Activated effector memory CD4-positive, alpha-beta T cell treated with anti-CD3 and anti-CD28 coated beads, Interleukin-2, amount 50 U/mL, for 16 hours (primary cell): Measurements from ENCODE around the gene COX7A2.

ENCODE experiments used
- DNase-seq: peaks from one replicate; pipeline ENCODE4 v3.0.0-alpha.2; 2020

COX7A2 gene

GRCh38 chr6:75219263-75219662 lies 24.3 kb downstream of the COX7A2 start:
- DNase-seq = no peak

- DNase-seq = no peak
These were observed 26.4 kb downstream of the COX7A2 start for GRCh38 chr6:75217193-75217592.

- DNase-seq = no peak
These were observed 28.3 kb downstream of the COX7A2 start for GRCh38 chr6:75215291-75215690.

DNA sequence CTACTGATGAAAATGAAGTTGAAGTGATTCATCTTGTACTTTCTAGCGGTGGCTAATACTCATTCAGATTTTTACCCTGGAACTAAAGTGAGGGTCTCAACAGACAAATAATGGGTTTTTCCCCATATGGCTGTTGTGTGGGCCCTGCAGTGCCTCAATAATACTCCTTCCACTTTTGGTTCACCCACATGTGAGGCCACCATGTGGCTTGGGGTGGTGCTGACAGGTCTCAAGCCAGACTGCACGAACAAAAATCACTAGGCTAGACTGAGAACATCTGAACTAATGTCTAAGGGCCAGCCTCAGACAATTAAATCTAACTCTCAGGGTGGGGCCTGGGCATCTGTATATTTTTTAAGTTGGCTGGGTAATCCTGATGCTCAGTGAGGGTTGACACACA lies 29.9 kb downstream of the COX7A2 start:
- DNase-seq = no peak

- no peak for DNase-seq
These were observed 30.5 kb downstream of the COX7A2 start for GRCh38 chr6:75213112-75213511.

DNA sequence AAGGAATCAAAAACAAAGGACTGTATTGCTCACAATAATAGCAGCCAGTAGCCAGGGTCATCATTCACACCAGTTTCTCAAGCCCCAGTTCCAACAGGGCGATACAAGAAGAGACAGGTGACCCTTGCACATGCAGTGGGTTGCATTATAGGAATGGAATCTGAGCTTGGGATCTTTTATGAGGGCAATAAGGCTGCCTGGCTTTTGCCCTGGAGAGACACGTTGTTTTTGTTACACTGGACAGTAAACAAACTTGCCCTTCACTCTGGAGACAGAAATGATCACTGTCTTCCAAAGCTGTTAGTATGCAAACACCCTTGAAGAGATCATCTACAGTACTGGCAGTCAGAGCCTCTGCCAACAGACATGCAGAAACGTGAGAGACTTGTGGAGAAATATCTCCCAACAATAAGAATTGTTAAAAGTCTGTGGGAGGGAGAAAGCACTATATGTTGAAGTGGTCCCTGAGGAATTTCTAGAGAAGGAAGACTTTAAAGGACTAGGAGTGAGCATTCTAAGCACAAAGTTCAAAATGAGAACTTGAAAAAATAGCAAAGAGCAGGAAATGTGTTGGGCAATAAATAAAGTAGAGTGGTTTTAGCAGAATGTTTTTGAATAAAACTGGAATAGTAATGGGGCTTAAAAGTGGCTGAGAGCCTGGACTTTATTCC lies 31.5 kb downstream of the COX7A2 start:
- DNase-seq = no peak

DNA sequence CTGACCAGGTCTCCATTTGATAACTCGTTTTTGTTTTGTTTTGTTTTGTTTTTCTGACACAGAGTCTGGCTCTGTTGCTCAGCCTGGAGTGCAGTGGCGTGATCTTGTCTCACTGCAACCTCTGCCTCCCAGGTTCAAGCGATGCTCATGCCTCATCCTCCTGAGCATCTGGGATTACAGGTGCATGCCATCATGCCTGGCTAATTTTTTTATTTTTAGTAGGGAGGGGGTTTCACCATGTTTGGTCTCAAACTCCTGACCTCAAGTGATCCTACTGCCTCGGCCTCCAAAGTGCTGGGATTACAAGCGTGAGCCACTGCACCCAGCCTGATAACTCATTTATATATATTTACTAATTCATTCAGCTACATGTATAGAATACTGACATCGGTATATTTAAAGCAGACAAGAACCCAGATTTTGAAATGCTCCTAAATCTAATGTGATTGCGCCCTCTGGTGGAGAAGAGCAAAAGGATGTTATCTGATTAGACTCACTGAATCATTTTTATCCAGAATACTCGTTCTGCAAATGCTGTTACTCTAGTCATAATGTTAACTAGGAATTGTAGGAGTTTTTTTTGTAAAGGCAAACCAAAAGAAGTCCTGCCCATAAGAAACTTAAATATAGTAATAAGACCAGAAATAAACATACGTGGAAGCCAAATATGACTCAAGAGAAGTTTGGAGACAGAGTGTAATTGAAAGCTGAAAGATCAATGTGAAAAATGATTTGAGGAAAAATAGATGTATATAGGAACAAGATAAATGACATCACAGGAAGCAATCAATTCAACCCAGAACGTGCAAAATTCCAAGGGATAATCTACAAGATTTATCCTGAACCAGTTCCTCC lies 32.5 kb downstream of the COX7A2 start:
- no peak for DNase-seq

GRCh38 chr6:75209184-75209723 lies 34.3 kb downstream of the COX7A2 start:
- DNase-seq = no peak

DNA sequence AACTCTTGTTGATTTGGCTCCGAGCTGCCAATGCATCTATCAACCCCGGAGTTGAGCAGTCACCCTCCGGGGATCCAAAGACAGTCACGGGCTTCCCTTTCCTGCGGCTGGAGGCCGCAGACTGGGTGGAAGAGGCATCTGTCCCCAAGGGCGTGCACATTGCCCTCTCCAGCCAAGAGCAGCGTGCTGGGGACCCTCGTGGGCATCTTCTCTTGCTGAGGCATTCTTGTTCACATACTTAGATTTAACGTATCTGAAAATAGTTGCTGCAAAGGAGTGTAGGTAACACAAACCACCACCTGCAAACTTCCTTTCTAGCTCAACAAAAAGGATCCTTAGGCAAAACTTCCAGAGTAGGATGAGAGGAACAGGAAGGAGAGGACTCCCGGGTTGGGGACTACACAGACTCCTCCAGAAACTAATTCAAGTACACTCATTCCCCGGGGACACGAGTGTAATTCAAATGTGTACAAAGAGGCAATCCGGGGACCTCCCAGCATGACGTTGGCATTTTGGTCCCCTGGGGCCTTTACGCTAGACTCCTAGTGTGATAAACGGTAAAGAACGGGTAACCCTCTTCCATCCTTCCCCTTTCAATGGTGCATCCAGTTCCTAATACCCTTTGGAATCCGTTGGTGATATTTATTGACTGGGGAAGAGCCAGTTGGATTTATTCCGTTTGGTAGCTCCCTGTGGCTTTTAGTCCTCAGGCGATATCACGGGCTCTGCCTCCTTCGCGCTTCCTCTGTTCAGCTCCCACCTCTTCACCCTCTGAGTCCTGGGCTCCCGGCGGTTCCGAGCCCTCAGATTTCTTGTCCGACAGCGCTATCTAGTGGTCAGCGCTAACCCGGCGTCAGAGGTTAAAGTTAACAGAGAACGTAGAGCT lies 35.1 kb downstream of the COX7A2 start:
- DNase-seq = peak; percentile 92

GRCh38 chr6:75206576-75207342 lies 36.8 kb downstream of the COX7A2 start:
- DNase-seq = no peak

DNA sequence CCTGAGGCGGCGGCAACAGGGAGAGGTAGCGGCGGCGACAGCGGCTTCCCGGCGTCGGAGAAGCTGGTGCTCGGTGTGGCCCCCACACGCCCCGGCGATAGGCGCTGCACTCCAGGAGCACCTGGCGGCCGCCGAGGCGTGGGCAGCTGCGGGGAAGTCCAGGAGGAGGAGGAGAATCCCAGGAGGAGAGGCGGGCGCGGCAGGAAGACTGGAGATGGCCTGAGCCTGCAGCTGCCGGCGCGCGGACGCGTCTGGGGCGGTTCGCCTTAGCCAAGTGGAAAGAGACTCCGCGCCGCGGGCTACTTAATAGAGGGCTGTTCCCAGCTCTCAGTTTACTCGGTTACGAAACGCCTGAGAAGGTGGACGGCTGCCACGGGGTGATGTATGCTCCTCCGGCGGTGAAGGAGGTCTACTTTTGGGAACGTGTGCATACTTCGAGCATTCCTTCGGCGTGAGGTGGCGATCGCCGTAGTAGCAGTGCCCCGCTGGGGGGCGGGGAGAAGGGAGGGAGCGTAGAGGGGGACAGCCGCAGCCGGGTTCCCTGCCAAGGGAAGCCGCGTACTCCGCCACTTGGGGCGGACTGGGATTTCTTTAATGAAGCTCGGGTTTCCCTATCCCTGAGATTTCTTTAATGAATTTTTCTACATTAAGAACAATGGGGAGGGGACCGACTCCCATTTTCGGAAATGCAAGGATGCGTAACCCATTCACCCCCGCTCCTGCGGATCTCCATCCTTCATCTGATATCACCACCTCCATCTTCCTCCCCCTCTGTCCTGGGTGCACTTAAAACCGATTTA lies 37.6 kb downstream of the COX7A2 start, which contains the start of gene COL12A1:
Gene COL12A1, minus strand, starts transcription at position 278 of the 800 bp plus-strand sequence. CDS start 3,261 bp downstream, outside the sequence.
- no peak for DNase-seq

- no peak for DNase-seq
These were observed 38.4 kb downstream of the COX7A2 start for GRCh38 chr6:75204959-75205775.

- peak; percentile 66 for DNase-seq
These were observed 39.2 kb downstream of the COX7A2 start for GRCh38 chr6:75204217-75204958.

DNA sequence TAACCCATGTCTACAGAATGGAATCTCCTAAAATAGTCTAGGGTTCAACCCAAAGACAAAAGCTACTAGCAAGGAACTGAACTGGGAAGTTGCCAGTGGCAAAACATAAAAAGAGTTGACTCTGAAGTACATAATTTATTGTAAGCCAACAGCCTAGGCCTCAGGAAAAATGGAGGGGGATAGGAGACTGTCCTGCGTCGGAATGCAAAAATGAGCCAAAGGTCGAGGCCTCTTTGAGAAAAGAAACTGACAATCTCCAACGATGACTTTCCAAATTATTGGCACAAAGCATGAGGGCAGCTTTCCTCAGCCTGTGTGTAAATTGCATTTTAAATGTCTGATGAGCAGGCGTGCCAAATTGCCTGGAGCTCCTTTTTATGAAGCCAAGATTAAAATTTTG lies 39.9 kb downstream of the COX7A2 start:
- DNase-seq = no peak

- no peak for DNase-seq
These were observed 40.9 kb downstream of the COX7A2 start for GRCh38 chr6:75202676-75203131.

GRCh38 chr6:75201901-75202672 lies 41.5 kb downstream of the COX7A2 start:
- DNase-seq = no peak

GRCh38 chr6:75201021-75201420 lies 42.6 kb downstream of the COX7A2 start:
- no peak for DNase-seq

DNA sequence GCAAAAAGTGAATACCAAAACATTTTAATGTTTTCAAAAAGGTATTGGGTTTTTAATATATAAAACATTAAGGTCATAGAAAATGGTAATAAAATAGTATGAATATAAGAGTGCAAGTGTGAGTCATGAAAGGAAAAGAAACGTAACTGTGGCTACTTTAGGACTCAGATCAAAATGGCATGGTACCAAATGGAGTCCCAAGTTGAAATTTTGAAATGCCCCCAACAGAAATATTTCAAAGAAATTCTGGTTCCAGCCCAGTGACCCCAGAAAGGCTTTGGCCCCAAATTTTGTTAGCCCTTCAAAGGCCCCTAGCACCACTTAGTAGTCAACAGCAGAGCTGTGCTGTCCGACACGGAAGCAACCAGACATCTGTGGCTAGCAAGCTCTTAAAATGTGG lies 43.7 kb downstream of the COX7A2 start:
- DNase-seq = no peak
